Esophagus mucosa (tissue), 1 donor: ENCODE data around the gene ADCYAP1R1. TPM values are rescaled to one million over a fixed set of nuclear protein-coding genes. Genes with fewer than 3 reads are reported as not detected.
"Not testable (repeated sequence)": the region's sequence is repeated elsewhere in the genome, so short reads cannot be mapped to it uniquely, and the experiment has no call there.

ENCODE experiments used
- ATAC-seq: fragments of 200-7000 bp; cut with Tn5 transposase; one replicate; pipeline ENCODE4 v1.9.1; 2020
- total RNA-seq: library from RNA; stranded (reverse); gene quantifications from one replicate; pipeline ENCODE4 v1.2.4, GENCODE V29; 2023
- donor health status: DM: yes; HTN: yes; CAD: no.

ADCYAP1R1 gene
- total RNA-seq, 1 donor from 2014 or later, result 0.12 TPM

- ATAC-seq, result no peak
These were observed 93.9 kb downstream of the ADCYAP1R1 start for GRCh38 chr7:31146030-31146429.

- no peak for ATAC-seq
These were observed 94.4 kb downstream of the ADCYAP1R1 start for GRCh38 chr7:31146538-31146937.

GRCh38 chr7:31151849-31152248 lies 99.7 kb downstream of the ADCYAP1R1 start:
- ATAC-seq, result no peak

- not testable (repeated sequence) for ATAC-seq
These were observed 101.2 kb downstream of the ADCYAP1R1 start for GRCh38 chr7:31153318-31153717.

GRCh38 chr7:31160941-31161340 lies 108.8 kb downstream of the ADCYAP1R1 start:
- no peak for ATAC-seq

Other genes starting within 250 kb of the ADCYAP1R1 start
- 42.3 TPM for gene AQP1, start 140.5 kb upstream of the ADCYAP1R1 start, total RNA-seq
- gene GHRHR, start 88.4 kb upstream of the ADCYAP1R1 start, total RNA-seq, result not detected